Measurements from ENCODE around the gene AKT1. TPM values are rescaled to one million over a fixed set of nuclear protein-coding genes. Genes with fewer than 3 reads are reported as not detected.

AKT1 gene
- total and polyA plus RNA-seq, 12 donors = 95.7 to 152 (median 137) TPM

GRCh38 chr14:104735830-104736642 lies 59.5 kb downstream of the AKT1 start:
- DNase-seq (peak; percentile 84 to 88), ATAC-seq (peak; percentile 73 to 83 (median 80))
- peaks cover 0 to 37% (median 6%) of the 10 kb centered on the region in 9 donors for H3K36me3 ChIP-seq
- H3K27me3 ChIP-seq = no peaks in the 10 kb centered on the region
- TF ChIP-seq CTCF (IDR thresholded peaks at IDR 0.05) = no peak
- intact Hi-C loops (cut with DNase I) = no loop called here
- H3K4me1 ChIP-seq = peaks cover 47 to 73% (median 63%) of the 10 kb centered on the region in 9 donors
- no peaks in the 10 kb centered on the region for H3K9me3 ChIP-seq
- H3K27ac ChIP-seq = peak overlapping the region; percentile 79 to 98 (median 88)
- H3K4me3 ChIP-seq = no peak overlapping the region
- WGBS, 2 donors = 25 to 30% methylated on average over 26 of the region's 26 CpGs

GRCh38 chr14:104734991-104735779 lies 60.4 kb downstream of the AKT1 start:
- peak in 7 of 8 donors; percentile 1 to 24 (median 7) for ATAC-seq
- intact Hi-C loops (cut with DNase I) = no loop called here
- TF ChIP-seq CTCF (IDR thresholded peaks at IDR 0.05) = no peak
- peak overlapping the region; percentile 79 to 98 (median 88) for H3K27ac ChIP-seq
- WGBS, 2 donors = 71 to 74% methylated on average over 31 of the region's 31 CpGs
- no peaks in the 10 kb centered on the region for H3K9me3 ChIP-seq
- H3K4me1 ChIP-seq = peaks cover 48 to 79% (median 63%) of the 10 kb centered on the region in 9 donors
- peak in 1 of 2 donors; percentile 49 for DNase-seq
- no peak overlapping the region for H3K4me3 ChIP-seq
- H3K27me3 ChIP-seq = no peaks in the 10 kb centered on the region
- H3K36me3 ChIP-seq = peaks cover 0 to 28% (median 1%) of the 10 kb centered on the region in 9 donors

- peak in 1 of 2 donors; percentile 10 for DNase-seq
These were observed 61.0 kb downstream of the AKT1 start for GRCh38 chr14:104734601-104734990.

More at GRCh38 chr14:104734601-104734990, 61.0 kb downstream of the AKT1 start:
- Histone ChIP-seq H3K4me3 (no peak overlapping the region), H3K4me1 (peaks cover 48 to 83% (median 63%) of the 10 kb centered on the region in 9 donors), H3K9me3 (no peaks in the 10 kb centered on the region), H3K27me3 (no peaks in the 10 kb centered on the region), H3K36me3 (peaks cover 0 to 22% (median 0%) of the 10 kb centered on the region in 9 donors), H3K27ac (peak overlapping the region; percentile 79 to 98 (median 88))
- intact Hi-C loops (cut with DNase I) = no loop called here
- 92 to 93% methylated on average over 9 of the region's 9 CpGs for WGBS, 2 donors
- no peak for TF ChIP-seq CTCF (IDR thresholded peaks at IDR 0.05)
- ATAC-seq = no peak

All from heart right ventricle (tissue), 16 donors.